ENCODE results near the gene TRAF6.

TRAF6 gene

GRCh38 chr11:36507824-36508489, 2.1 kb downstream of the TRAF6 start:
- no peak overlapping the region for H3K27ac ChIP-seq

GRCh38 chr11:36501236-36501635, 8.8 kb downstream of the TRAF6 start:
- TF ChIP-seq, protein P1, sequence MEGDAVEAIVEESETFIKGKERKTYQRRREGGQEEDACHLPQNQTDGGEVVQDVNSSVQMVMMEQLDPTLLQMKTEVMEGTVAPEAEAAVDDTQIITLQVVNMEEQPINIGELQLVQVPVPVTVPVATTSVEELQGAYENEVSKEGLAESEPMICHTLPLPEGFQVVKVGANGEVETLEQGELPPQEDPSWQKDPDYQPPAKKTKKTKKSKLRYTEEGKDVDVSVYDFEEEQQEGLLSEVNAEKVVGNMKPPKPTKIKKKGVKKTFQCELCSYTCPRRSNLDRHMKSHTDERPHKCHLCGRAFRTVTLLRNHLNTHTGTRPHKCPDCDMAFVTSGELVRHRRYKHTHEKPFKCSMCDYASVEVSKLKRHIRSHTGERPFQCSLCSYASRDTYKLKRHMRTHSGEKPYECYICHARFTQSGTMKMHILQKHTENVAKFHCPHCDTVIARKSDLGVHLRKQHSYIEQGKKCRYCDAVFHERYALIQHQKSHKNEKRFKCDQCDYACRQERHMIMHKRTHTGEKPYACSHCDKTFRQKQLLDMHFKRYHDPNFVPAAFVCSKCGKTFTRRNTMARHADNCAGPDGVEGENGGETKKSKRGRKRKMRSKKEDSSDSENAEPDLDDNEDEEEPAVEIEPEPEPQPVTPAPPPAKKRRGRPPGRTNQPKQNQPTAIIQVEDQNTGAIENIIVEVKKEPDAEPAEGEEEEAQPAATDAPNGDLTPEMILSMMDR (conservative IDR thresholded peaks at IDR 0.05) = no peak
- no peak overlapping the region for H3K27ac ChIP-seq

More at GRCh38 chr11:36507824-36508489, 2.1 kb downstream of the TRAF6 start:
- TF ChIP-seq, protein P1 (conservative IDR thresholded peaks at IDR 0.05) = no peak

DNA sequence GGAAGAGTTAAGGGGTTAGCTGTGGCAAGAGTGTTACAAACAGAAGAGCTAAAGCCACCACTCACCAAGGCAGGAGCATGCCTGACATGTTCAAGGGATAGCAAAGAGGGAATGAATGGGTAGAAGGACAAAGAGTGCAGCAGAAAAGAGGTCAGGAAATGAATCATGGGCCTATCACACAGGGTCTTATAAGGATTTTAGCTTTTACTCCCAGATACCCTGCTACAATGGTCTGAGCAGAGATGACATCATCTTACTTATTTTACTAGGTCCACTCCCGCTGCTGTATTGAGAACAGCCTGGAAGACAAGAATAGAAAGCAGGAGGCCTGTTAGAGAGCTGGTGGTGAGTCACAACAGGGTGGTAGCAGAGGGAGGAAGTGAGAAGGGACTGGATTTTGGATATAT, 9.8 kb downstream of the TRAF6 start:
- no peak overlapping the region for H3K27ac ChIP-seq
- TF ChIP-seq, protein P1 (conservative IDR thresholded peaks at IDR 0.05) = no peak

GRCh38 chr11:36499315-36499714, 10.8 kb downstream of the TRAF6 start:
- TF ChIP-seq, protein P1 (conservative IDR thresholded peaks at IDR 0.05) = no peak
- H3K27ac ChIP-seq = no peak overlapping the region

- H3K27ac ChIP-seq = no peak overlapping the region
- TF ChIP-seq, protein P1 (conservative IDR thresholded peaks at IDR 0.05) = no peak
Measured at GRCh38 chr11:36498721-36499120, 11.4 kb downstream of the TRAF6 start.

- TF ChIP-seq, protein P1 (conservative IDR thresholded peaks at IDR 0.05) = no peak
- H3K27ac ChIP-seq = no peak overlapping the region
Measured at GRCh38 chr11:36493332-36493731, 16.7 kb downstream of the TRAF6 start.

DNA sequence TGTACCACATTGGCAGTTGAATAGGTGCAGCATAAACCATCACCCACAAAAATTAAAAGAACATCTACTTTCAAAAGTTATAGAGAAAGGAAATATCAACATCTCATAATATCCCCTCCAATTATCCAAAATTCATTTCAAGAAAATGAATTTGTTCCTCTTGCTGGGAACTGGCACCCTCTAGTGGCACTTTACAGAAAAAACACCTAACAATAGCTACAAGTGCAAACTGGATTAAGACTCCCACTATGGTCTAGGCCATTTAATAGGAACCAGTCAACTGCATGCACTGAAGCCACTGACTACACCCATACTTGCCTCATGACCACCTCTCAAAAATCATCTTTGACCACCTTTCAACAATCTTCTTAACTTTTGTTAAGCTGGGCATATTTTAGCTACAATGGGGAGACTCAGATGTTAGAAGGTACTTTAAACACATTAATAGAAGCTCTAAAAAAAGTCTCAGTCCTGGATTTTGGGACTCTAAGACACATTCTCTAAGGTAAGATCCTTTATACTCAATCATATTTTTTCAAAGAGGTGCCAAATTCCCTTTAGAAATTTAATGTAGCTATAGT, 17.3 kb downstream of the TRAF6 start:
- H3K27ac ChIP-seq = no peak overlapping the region
- TF ChIP-seq, protein P1 (conservative IDR thresholded peaks at IDR 0.05) = peak; percentile 88

Data from VCaP (cell line).